GM18517 (cell line): Measurements from ENCODE around the gene UBXN4.
"Not testable (repeated sequence)": the region's sequence is repeated elsewhere in the genome, so short reads cannot be mapped to it uniquely, and the experiment has no call there.

ENCODE experiments used
- ATAC-seq: cut with Tn5 transposase; IDR thresholded peaks from one replicate; pipeline ENCODE4 v1.9.1; 2021; ENCODE audit warnings: mild to moderate bottlenecking, moderate library complexity; ENCODE audit not compliant: unreplicated experiment

Gene UBXN4

GRCh38 chr2:135762022-135762421 lies 20.4 kb downstream of the UBXN4 start:
- ATAC-seq = no peak

GRCh38 chr2:135762530-135762929 lies 20.9 kb downstream of the UBXN4 start:
- no peak for ATAC-seq

- ATAC-seq = no peak
Observed at GRCh38 chr2:135768863-135769262, 27.2 kb downstream of the UBXN4 start.

GRCh38 chr2:135773319-135773718 lies 31.7 kb downstream of the UBXN4 start:
- no peak for ATAC-seq

- ATAC-seq = no peak
Observed at GRCh38 chr2:135773917-135774316, 32.3 kb downstream of the UBXN4 start.

GRCh38 chr2:135775420-135775819 lies 33.8 kb downstream of the UBXN4 start:
- ATAC-seq = no peak

- no peak for ATAC-seq
Observed at GRCh38 chr2:135776367-135776766, 34.7 kb downstream of the UBXN4 start.

GRCh38 chr2:135782231-135782630 lies 40.6 kb downstream of the UBXN4 start:
- no peak for ATAC-seq

GRCh38 chr2:135783439-135783838 lies 41.8 kb downstream of the UBXN4 start:
- ATAC-seq = no peak

- ATAC-seq = no peak
Observed at GRCh38 chr2:135785032-135785431, 43.4 kb downstream of the UBXN4 start.

- no peak for ATAC-seq
Observed at GRCh38 chr2:135786823-135787222, 45.2 kb downstream of the UBXN4 start.

GRCh38 chr2:135790423-135790822 lies 48.8 kb downstream of the UBXN4 start:
- no peak for ATAC-seq

- ATAC-seq = no peak
Observed at GRCh38 chr2:135791418-135792190, 49.9 kb downstream of the UBXN4 start.

- peak; percentile 46 for ATAC-seq
Observed at GRCh38 chr2:135792401-135793150, 50.9 kb downstream of the UBXN4 start.

GRCh38 chr2:135795641-135796040 lies 54.0 kb downstream of the UBXN4 start:
- ATAC-seq = not testable (repeated sequence)

GRCh38 chr2:135796606-135797005 lies 55.0 kb downstream of the UBXN4 start:
- no peak for ATAC-seq

GRCh38 chr2:135797497-135798274 lies 56.0 kb downstream of the UBXN4 start:
- ATAC-seq = peak; percentile 66

- no peak for ATAC-seq
Observed at GRCh38 chr2:135798275-135798705, 56.6 kb downstream of the UBXN4 start.

- ATAC-seq = no peak
Observed at GRCh38 chr2:135798762-135799161, 57.1 kb downstream of the UBXN4 start.

GRCh38 chr2:135799738-135800137 lies 58.1 kb downstream of the UBXN4 start:
- ATAC-seq = no peak
